Measurements from ENCODE around the gene PLEKHA6. TPM values are rescaled to one million over a fixed set of nuclear protein-coding genes. Genes with fewer than 3 reads are reported as not detected.
A peak's percentile ranks its signal among the peaks of the same experiment; 100 is the strongest.

Gene PLEKHA6
- total RNA-seq, 2 donors from 2014 or later, result 18.1 to 25.7 TPM

GRCh38 chr1:204384636-204385352, 25.1 kb upstream of the PLEKHA6 start:
- H3K9me3 ChIP-seq, result no peaks in the 10 kb centered on the region
- no peak for DNase-seq (ENCODE audit: low spot score)
- TF ChIP-seq CTCF (IDR thresholded peaks at IDR 0.05), result no peak
- H3K4me3 ChIP-seq, result no peak overlapping the region
- H3K4me1 ChIP-seq, result peaks cover 0 to 9% of the 10 kb centered on the region in 2 donors
- H3K27ac ChIP-seq, result no peak overlapping the region
- H3K27me3 ChIP-seq, result no peaks in the 10 kb centered on the region
- no peaks in the 10 kb centered on the region for H3K36me3 ChIP-seq

GRCh38 chr1:204383163-204383904, 23.6 kb upstream of the PLEKHA6 start:
- DNase-seq (ENCODE audit: low spot score), result no peak
- Histone ChIP-seq H3K27ac (no peak overlapping the region), H3K36me3 (no peaks in the 10 kb centered on the region), H3K4me3 (no peak overlapping the region), H3K9me3 (no peaks in the 10 kb centered on the region), H3K27me3 (no peaks in the 10 kb centered on the region), H3K4me1 (peaks cover 0 to 9% of the 10 kb centered on the region in 2 donors)
- TF ChIP-seq CTCF (IDR thresholded peaks at IDR 0.05), result no peak

DNA sequence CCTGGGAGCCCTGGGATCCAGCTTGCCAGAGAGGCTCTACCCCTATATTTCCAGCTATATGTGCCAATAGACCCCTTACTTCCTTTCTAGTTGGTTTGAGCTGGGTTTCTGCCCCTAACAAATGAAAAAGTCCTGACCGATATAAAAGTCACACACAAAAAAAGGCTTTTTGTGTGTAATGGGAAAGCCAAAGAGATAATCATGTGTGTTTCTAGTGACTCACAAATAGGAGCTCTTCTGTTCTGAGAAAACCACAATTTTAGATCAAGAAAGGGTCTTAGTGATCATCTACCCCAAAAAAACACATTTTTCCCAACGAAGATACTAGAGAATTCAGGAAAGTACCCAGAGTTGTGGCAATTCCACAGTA, 23.0 kb upstream of the PLEKHA6 start:
- Histone ChIP-seq H3K9me3 (no peaks in the 10 kb centered on the region), H3K4me1 (peaks cover 0 to 15% of the 10 kb centered on the region in 2 donors), H3K27me3 (no peaks in the 10 kb centered on the region), H3K36me3 (no peaks in the 10 kb centered on the region), H3K27ac (no peak overlapping the region), H3K4me3 (peak overlapping the region in 1 of 2 donors; percentile 17)
- no peak for DNase-seq (ENCODE audit: low spot score)
- no peak for TF ChIP-seq CTCF (IDR thresholded peaks at IDR 0.05)

GRCh38 chr1:204380293-204380831, 20.6 kb upstream of the PLEKHA6 start:
- TF ChIP-seq CTCF (IDR thresholded peaks at IDR 0.05), result no peak
- H3K27me3 ChIP-seq, result no peaks in the 10 kb centered on the region
- peaks cover 0 to 21% of the 10 kb centered on the region in 2 donors for H3K4me1 ChIP-seq
- no peak overlapping the region for H3K27ac ChIP-seq
- no peak for DNase-seq (ENCODE audit: low spot score)
- H3K36me3 ChIP-seq, result no peaks in the 10 kb centered on the region
- H3K4me3 ChIP-seq, result no peak overlapping the region
- H3K9me3 ChIP-seq, result no peaks in the 10 kb centered on the region

DNA sequence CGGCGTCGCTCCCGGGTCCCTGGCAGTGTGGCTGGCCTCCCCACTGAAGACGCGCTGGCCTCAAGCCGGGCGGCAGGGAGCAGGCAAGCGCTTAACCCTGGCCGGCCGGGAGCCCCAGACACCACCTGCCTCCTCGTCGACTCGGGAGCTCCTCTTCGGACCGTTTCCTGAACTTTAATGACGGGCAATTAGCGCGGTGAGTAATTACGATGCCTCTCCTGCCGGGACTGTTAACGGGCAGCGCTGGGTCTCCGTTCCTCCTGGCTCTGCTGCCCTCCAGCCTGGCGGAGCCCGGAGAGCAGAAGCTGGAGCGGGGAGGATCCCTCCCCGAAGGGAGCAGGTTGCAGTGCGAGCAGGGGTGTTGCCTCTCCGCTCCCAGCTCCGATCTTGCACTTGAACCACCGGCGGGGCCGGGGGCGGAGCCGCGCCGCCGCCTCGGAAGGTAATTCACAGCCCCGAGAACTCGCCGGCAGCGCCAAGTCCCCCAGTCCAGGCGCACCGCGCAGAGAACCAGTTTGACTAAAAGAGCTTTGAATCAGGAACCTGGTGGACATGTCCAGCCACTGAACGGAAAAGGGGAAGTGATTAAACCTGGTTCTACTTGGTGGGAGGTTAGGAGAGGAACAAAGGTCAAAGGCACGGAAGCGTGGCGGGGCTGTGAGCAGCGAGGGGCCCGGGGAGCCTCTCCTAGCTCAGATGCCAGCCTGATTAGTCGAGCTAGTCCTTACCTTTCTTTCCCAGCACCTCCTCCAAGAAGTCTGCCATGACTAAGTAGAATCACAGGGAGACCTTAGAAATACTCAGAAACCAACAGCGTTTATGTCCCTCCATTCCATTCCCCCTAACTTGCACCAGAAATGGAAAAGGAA, 18.3 kb upstream of the PLEKHA6 start:
- DNase-seq (ENCODE audit: low spot score), result no peak
- Histone ChIP-seq H3K27ac (no peak overlapping the region), H3K9me3 (no peaks in the 10 kb centered on the region), H3K4me3 (peak overlapping the region; percentile 36 to 55), H3K4me1 (peaks cover 0 to 12% of the 10 kb centered on the region in 2 donors), H3K27me3 (no peaks in the 10 kb centered on the region), H3K36me3 (no peaks in the 10 kb centered on the region)
- no peak for TF ChIP-seq CTCF (IDR thresholded peaks at IDR 0.05)
